SK-N-SH treated with all-trans-retinoic acid at 6 μM for 48 hours (cell line): ENCODE measurements around the gene TAP1.
A peak's percentile ranks its signal among the peaks of the same experiment; 100 is the strongest.

Source experiments
- ATAC-seq: fragments of 200-7000 bp; cut with Tn5 transposase; 3 replicates; pipeline ENCODE4 v1.9.1; 2020; ENCODE audit warnings: mild to moderate bottlenecking, moderate library complexity
- ARNTL ChIP-seq: fragments of 450-650 bp; formaldehyde crosslinking; IDR thresholded peaks from 2 replicates; pipeline ENCODE4 v1.5.0; 2020; ENCODE audit warnings: low read depth, mild to moderate bottlenecking, moderate library complexity, borderline replicate concordance
- BACH2 ChIP-seq: fragments of 250-450 bp; sonication (Bioruptor Pico); IDR thresholded peaks from 2 replicates; pipeline ENCODE4 v1.9.0; 2021; ENCODE audit warnings: mild to moderate bottlenecking, borderline replicate concordance
- CSDC2 ChIP-seq: fragments of 250-450 bp; sonication (Bioruptor Pico); IDR thresholded peaks from 2 replicates; pipeline ENCODE4 v1.5.0; 2020; ENCODE audit warnings: mild to moderate bottlenecking, moderate library complexity
- ESRRG ChIP-seq: fragments of 250-450 bp; sonication (Bioruptor Pico); IDR thresholded peaks from 2 replicates; pipeline ENCODE4 v1.6.1; 2021; ENCODE audit warnings: mild to moderate bottlenecking
- GLIS3 ChIP-seq: fragments of 250-450 bp; sonication (Bioruptor Pico); IDR thresholded peaks from 2 replicates; pipeline ENCODE4 v1.5.0; 2020; ENCODE audit warnings: mild to moderate bottlenecking, moderate library complexity
- ISL1 ChIP-seq: fragments of 250-450 bp; sonication (Bioruptor Pico); IDR thresholded peaks from 2 replicates; pipeline ENCODE4 v2.1.2; 2022; ENCODE audit warnings: mild to moderate bottlenecking, moderate library complexity
- OSR1 ChIP-seq: fragments of 250-450 bp; sonication (Bioruptor Pico); IDR thresholded peaks from 2 replicates; pipeline ENCODE4 v1.8.0; 2022; ENCODE audit warnings: moderate library complexity, mild to moderate bottlenecking, inconsistent platforms
- PATZ1 ChIP-seq: fragments of 250-450 bp; sonication (Bioruptor Pico); IDR thresholded peaks from 2 replicates; pipeline ENCODE4 v1.8.0; 2020; ENCODE audit warnings: mild to moderate bottlenecking, moderate library complexity, borderline replicate concordance
- PPARA ChIP-seq: fragments of 250-450 bp; sonication (Bioruptor Pico); IDR thresholded peaks from 2 replicates; pipeline ENCODE4 v1.5.0; 2020; ENCODE audit warnings: mild to moderate bottlenecking, borderline replicate concordance
- RARB ChIP-seq: fragments of 250-450 bp; sonication (Bioruptor Pico); IDR thresholded peaks from 2 replicates; pipeline ENCODE4 v1.8.0; 2021; ENCODE audit warnings: mild to moderate bottlenecking, moderate library complexity
- SNAI2 ChIP-seq: fragments of 250-450 bp; sonication (Bioruptor Pico); IDR thresholded peaks from 2 replicates; pipeline ENCODE4 v1.5.0; 2020; ENCODE audit warnings: mild to moderate bottlenecking, moderate library complexity
- TCF4 ChIP-seq: fragments of 250-450 bp; sonication (Bioruptor Pico); IDR thresholded peaks from 2 replicates; pipeline ENCODE4 v1.8.0; 2021; ENCODE audit warnings: mild to moderate bottlenecking, moderate library complexity, borderline replicate concordance
- ZFP3 ChIP-seq: fragments of 250-450 bp; sonication (Bioruptor Pico); IDR thresholded peaks from 2 replicates; pipeline ENCODE4 v1.5.0; 2020; ENCODE audit warnings: mild to moderate bottlenecking, moderate library complexity
- TF ChIP-seq, protein P1 (sequence below): fragments of 250-450 bp; sonication (Bioruptor Pico); IDR thresholded peaks from 2 replicates; pipeline ENCODE4 v1.8.0; 2021; ENCODE audit warnings: low read depth, mild to moderate bottlenecking, moderate library complexity, borderline replicate concordance
- TF ChIP-seq, protein P2 (sequence below): fragments of 250-450 bp; sonication (Bioruptor Pico); IDR thresholded peaks from 2 replicates; pipeline ENCODE4 v1.5.1; 2021; ENCODE audit warnings: mild to moderate bottlenecking, moderate library complexity

Gene TAP1

GRCh38 chr6:32799168-32799567 is 54.3 kb downstream of the TAP1 start:
- TF ChIP-seq, protein P1, sequence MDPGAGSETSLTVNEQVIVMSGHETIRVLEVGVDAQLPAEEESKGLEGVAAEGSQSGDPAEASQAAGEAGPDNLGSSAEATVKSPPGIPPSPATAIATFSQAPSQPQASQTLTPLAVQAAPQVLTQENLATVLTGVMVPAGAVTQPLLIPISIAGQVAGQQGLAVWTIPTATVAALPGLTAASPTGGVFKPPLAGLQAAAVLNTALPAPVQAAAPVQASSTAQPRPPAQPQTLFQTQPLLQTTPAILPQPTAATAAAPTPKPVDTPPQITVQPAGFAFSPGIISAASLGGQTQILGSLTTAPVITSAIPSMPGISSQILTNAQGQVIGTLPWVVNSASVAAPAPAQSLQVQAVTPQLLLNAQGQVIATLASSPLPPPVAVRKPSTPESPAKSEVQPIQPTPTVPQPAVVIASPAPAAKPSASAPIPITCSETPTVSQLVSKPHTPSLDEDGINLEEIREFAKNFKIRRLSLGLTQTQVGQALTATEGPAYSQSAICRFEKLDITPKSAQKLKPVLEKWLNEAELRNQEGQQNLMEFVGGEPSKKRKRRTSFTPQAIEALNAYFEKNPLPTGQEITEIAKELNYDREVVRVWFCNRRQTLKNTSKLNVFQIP (CRISPR knock-in tag): no peak
- no peak for TF ChIP-seq BACH2
- TF ChIP-seq SNAI2 (CRISPR knock-in tag): no peak
- no peak for TF ChIP-seq CSDC2 (CRISPR knock-in tag)
- no peak for TF ChIP-seq GLIS3
- TF ChIP-seq OSR1 (CRISPR knock-in tag): no peak
- no peak for TF ChIP-seq ARNTL
- TF ChIP-seq, protein P2, sequence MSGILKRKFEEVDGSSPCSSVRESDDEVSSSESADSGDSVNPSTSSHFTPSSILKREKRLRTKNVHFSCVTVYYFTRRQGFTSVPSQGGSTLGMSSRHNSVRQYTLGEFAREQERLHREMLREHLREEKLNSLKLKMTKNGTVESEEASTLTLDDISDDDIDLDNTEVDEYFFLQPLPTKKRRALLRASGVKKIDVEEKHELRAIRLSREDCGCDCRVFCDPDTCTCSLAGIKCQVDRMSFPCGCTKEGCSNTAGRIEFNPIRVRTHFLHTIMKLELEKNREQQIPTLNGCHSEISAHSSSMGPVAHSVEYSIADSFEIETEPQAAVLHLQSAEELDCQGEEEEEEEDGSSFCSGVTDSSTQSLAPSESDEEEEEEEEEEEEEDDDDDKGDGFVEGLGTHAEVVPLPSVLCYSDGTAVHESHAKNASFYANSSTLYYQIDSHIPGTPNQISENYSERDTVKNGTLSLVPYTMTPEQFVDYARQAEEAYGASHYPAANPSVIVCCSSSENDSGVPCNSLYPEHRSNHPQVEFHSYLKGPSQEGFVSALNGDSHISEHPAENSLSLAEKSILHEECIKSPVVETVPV (CRISPR knock-in tag): no peak
- TF ChIP-seq PPARA (CRISPR knock-in tag): no peak
- TF ChIP-seq, all 23 proteins: peak for 0

GRCh38 chr6:32796848-32797776 is 56.4 kb downstream of the TAP1 start:
- ATAC-seq: peak; percentile 94
- TF ChIP-seq ZFP3 (no peak), ESRRG (CRISPR knock-in tag) (no peak), GLIS3 (no peak), RARB (CRISPR knock-in tag) (no peak), SNAI2 (CRISPR knock-in tag) (no peak), ISL1 (no peak), PATZ1 (CRISPR knock-in tag) (no peak), TCF4 (CRISPR knock-in tag) (no peak)
- TF ChIP-seq, protein P1 (CRISPR knock-in tag): no peak
- TF ChIP-seq, all 23 proteins: peak for 0

More at GRCh38 chr6:32799168-32799567, 54.3 kb downstream of the TAP1 start:
- ATAC-seq: no peak
